Activated naive CD4-positive, alpha-beta T cell treated with anti-CD3 and anti-CD28 coated beads for 36 hours (primary cell): ENCODE measurements around the gene FUS. TPM values are rescaled to one million over a fixed set of nuclear protein-coding genes. Genes with fewer than 3 reads are reported as not detected.

ENCODE experiments used
- CTCF ChIA-PET: fragments of 350-600 bp; sonication (Branson Sonifier 250); formaldehyde crosslinking; loops from one replicate; lab custom pipeline; 2021; ENCODE audit warnings: antibody characterized with exemption; lab: Charles Lee
- DNase-seq: peaks from one replicate; pipeline ENCODE4 v3.0.0-alpha.2; 2020
- H3K27ac Mint-ChIP-seq: one replicate; pipeline ENCODE4 v1.8.0; 2021; ENCODE audit warnings: mild to moderate bottlenecking, mixed read lengths
- H3K27me3 Mint-ChIP-seq: one replicate; pipeline ENCODE4 v1.8.0; 2021; ENCODE audit warnings: low read depth, mixed read lengths
- H3K36me3 Mint-ChIP-seq: one replicate; pipeline ENCODE4 v1.8.0; 2021; ENCODE audit warnings: low read depth, mixed read lengths
- H3K4me1 Mint-ChIP-seq: one replicate; pipeline ENCODE4 v1.8.0; 2021; ENCODE audit warnings: low read depth, mixed read lengths
- H3K4me3 Mint-ChIP-seq: one replicate; pipeline ENCODE4 v1.8.0; 2021; ENCODE audit warnings: mild to moderate bottlenecking, moderate library complexity, mixed read lengths
- H3K9me3 Mint-ChIP-seq: one replicate; pipeline ENCODE4 v1.8.0; 2021; ENCODE audit warnings: mixed read lengths
- intact Hi-C: fragments of 100-400 bp; cut with micrococcal nuclease; formaldehyde crosslinking; loops from one replicate; pipeline ENCODE4 v1.15.1; 2023
- total RNA-seq, 2 experiments: library from RNA; stranded (reverse); gene quantifications; one replicate each; pipeline ENCODE4 v1.2.3, GENCODE V29; 2021

The FUS gene
- total RNA-seq, 2 experiments from 2014 or later: 424 to 435 TPM

DNA sequence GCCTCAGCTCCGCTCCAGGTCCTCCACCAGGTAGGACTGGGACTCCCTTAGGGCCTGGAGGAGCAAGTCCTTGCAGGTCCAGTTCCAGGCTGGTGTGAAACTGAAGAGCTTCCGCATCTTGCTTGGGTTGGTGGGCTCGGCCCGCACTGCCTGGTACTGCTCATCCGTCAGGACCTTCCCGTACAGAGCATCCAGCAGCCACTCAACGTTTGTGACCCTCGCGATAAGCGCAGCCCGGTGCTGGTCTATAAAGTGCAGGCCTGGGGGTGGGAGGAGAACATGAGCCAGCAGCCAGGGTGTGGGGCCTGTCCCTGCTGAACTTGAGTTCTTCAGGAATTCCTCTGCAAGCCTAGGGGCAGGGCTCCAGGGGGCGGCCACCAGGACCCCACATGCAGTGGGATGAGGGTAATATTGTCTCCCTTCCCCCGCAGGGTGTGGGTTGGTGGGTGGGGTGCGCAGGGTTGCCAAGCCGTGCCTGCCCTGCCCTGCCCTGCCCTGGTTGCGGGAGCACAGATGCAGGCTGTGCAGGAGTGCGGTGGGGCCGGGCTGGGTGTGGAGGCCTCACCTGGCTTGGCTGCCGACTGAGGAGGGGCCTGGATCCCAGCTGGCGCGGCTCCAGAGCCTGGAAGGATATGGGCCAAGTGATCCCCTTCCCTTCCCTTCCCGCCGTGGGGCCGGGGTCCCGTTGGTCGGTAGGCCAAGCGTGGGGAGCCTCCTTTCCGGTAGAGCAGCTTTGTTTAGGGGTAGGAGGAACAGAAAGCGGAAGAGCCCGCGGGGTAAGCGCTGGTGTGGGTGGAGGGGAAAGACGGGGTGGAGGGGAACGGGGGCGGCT is 21.9 kb downstream of the FUS start:
- Mint-ChIP-seq H3K36me3 (peaks cover 9% of the 10 kb centered on the region), H3K4me3 (peak overlapping the region; percentile 71), H3K9me3 (no peaks in the 10 kb centered on the region), H3K27me3 (no peaks in the 10 kb centered on the region), H3K4me1 (peaks cover 46% of the 10 kb centered on the region), H3K27ac (no peak overlapping the region)
- intact Hi-C loops: loop anchor here (2.0 to 10.0 kb wide), 4 partner anchors 21 to 241 kb away; partner anchors contain the start of genes FUS, ITGAX and ZNF843
- peak; percentile 29 for DNase-seq
- CTCF ChIA-PET: interaction anchor here (0.5 to 2.1 kb wide), 12 partner anchors 9 to 260 kb away, joined by 3 to 8 read pairs (median 4); partner anchors contain the start of genes TRIM72 and ZNF843

DNA sequence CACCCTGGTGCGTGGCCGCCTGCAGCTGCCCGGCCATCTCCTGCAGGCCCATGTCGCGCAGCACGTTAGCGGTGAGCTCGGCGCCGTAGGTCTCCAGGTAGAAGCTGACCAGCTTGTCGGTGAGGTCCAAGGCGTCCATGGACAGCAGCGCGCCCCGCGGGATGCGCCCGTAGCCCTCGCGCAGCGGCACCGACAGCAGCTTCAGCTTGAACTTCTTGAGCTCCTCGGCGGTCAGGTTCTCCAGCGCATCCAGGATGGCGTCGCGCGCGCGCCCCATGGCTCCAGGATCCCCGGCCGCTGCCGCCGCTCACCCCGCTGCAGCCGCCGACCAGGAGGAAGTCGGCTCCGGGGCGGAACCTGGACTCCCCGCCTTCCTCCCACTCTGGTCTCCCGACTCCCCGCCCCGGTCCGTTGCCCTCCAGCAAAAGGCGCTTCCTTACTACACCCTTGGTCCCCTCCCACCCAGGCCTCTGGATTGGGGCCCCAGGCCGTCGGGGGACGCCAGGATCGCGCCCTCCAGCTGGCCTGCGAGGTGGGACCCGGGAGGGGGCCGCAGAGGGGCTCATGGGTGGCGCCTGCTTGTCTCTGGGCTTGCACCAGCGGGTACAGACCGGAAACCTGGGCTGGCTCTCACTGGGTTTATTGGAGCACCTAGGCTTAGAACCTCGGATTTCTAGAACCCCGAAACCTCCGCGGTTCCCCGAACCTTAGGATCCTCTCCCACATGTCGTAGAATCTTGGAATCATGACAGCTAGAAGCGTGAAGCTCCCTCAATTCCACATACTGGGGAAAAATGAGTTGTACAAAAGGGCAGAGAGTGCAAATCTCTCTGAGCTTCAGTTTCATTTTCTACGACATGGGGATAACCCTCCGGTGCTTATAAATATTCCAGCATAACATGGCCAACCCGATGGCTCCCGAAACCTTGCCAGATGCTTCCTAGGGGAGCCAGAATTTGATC is 22.8 kb downstream of the FUS start, which contains the start of gene PYCARD:
Gene PYCARD (minus strand): TSS at position 347 of the 962 bp plus-strand sequence. CDS start 70 bp downstream, at position 277.
- Mint-ChIP-seq H3K4me3 (peak within 1 kb of the TSS; percentile 71), H3K4me1 (peaks cover 46% of the 10 kb centered on the region), H3K36me3 (peaks cover 8% of the 10 kb centered on the region), H3K27me3 (no peaks in the 10 kb centered on the region), H3K9me3 (no peaks in the 10 kb centered on the region), H3K27ac (no peak within 1 kb of the TSS)
- CTCF ChIA-PET: interaction anchor here (0.6 to 2.1 kb wide), 7 partner anchors 15 to 261 kb away, joined by 3 to 8 read pairs (median 4); no protein-coding TSS in a partner anchor
- intact Hi-C loops: loop anchor here (2.0 to 10.0 kb wide), 4 partner anchors 22 to 240 kb away; partner anchors contain the start of genes FUS, ITGAX and ZNF843
- peak; percentile 31 for DNase-seq

DNA sequence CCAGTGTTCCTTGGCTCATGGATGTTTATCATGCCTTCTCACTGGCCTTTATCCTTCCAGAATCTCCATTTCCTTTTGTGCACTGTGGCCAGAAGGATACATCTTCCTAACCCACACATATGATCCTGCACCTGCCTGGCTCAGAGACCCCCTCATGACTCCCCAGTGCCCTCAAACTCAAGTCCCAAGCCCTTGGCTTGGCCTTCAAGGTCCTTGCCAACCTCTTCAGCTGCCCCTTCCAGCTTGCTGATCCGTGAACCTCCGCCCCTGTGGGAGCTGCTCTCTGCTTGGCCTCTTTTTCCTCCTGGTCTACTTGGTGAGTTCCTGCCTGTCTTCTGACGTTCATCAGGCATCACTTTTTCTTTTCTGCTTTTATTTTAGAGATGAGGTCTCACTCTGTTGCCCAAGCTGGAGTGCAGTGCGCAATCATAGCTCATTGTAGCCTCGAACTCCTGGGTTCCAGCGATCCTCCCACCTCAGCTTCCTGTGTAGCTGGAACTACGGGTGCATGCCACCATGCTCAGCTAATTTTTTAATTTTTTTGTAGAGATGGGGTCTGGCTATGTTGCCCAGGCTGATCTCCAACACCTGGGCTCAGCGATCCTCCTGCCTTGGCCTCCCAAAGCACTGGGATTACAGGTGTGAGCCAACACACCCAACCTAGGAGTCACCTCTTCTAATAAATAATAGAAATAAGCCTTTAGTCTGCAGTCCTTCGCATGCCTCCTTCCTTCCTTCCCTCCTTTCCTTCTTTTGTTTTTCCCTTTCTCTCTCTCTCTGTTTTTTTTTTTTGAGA is 25.1 kb downstream of the FUS start:
- DNase-seq: no peak
- H3K4me3 Mint-ChIP-seq: no peak overlapping the region
- no peaks in the 10 kb centered on the region for H3K27me3 Mint-ChIP-seq
- H3K4me1 Mint-ChIP-seq: peaks cover 27% of the 10 kb centered on the region
- intact Hi-C loops: loop anchor here (5.0 to 10.0 kb wide), 3 partner anchors 150 to 237 kb away; partner anchors contain the start of genes ITGAX and ZNF843
- no peaks in the 10 kb centered on the region for H3K36me3 Mint-ChIP-seq
- no peak overlapping the region for H3K27ac Mint-ChIP-seq
- CTCF ChIA-PET: interaction anchor here (0.6 kb wide), 1 partner anchor 97 kb away, joined by 3 read pairs; no protein-coding TSS in a partner anchor
- H3K9me3 Mint-ChIP-seq: no peaks in the 10 kb centered on the region

DNA sequence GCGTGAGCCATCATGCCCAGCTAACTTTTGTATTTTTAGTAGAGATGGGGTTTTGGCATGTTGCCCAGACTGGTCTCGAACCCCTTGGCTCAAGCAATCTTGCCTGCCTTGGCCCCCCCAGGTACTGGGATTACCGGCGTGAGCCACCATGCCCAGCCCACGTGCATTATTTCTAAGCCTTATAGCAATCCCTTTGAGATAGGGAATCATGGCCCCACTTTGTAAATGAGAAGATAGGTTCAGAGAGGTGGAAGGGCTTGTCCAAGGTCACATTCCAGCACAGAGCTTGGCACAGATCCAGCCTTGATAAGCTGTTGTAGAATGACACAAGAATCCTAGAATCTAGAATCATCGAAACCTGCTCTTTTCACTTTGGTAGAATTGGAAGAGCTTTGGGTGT is 26.8 kb downstream of the FUS start:
- intact Hi-C loops: loop anchor here (10.0 kb wide), 1 partner anchor 148 kb away; the partner anchor contains the start of gene ITGAX
- CTCF ChIA-PET: no interaction called here
- Mint-ChIP-seq H3K4me3 (no peak overlapping the region), H3K27ac (no peak overlapping the region), H3K9me3 (no peaks in the 10 kb centered on the region), H3K27me3 (peaks cover under 1% of the 10 kb centered on the region), H3K36me3 (no peaks in the 10 kb centered on the region), H3K4me1 (peaks cover 14% of the 10 kb centered on the region)
- DNase-seq: no peak

DNA sequence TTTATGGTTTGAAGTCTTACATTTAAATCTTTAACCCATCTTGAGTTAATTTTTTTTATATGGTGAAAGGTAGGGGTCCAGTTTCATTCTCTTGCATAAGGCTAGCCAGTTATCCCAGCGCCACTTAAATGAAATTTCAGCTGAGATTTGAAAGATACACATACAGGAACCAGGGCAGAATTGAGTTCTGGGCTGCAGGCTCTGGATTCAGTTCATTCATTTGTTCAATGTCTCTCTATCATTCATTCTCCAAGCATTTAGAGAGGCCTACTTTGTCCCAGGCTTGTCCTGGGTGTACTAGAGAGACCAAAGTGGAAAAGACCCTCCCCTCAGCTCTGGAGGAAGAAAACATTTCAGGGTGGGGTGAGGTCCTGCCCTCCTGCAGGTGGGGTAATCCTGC is 33.4 kb downstream of the FUS start:
- intact Hi-C loops: no loop called here
- no peak overlapping the region for H3K27ac Mint-ChIP-seq
- H3K9me3 Mint-ChIP-seq: no peaks in the 10 kb centered on the region
- CTCF ChIA-PET: interaction anchor here (0.6 to 1.7 kb wide), 3 partner anchors 12 to 230 kb away, joined by 3 to 5 read pairs (median 4); no protein-coding TSS in a partner anchor
- no peak overlapping the region for H3K4me3 Mint-ChIP-seq
- no peaks in the 10 kb centered on the region for H3K36me3 Mint-ChIP-seq
- DNase-seq: no peak
- H3K4me1 Mint-ChIP-seq: peaks cover 22% of the 10 kb centered on the region
- H3K27me3 Mint-ChIP-seq: peaks cover 39% of the 10 kb centered on the region

DNA sequence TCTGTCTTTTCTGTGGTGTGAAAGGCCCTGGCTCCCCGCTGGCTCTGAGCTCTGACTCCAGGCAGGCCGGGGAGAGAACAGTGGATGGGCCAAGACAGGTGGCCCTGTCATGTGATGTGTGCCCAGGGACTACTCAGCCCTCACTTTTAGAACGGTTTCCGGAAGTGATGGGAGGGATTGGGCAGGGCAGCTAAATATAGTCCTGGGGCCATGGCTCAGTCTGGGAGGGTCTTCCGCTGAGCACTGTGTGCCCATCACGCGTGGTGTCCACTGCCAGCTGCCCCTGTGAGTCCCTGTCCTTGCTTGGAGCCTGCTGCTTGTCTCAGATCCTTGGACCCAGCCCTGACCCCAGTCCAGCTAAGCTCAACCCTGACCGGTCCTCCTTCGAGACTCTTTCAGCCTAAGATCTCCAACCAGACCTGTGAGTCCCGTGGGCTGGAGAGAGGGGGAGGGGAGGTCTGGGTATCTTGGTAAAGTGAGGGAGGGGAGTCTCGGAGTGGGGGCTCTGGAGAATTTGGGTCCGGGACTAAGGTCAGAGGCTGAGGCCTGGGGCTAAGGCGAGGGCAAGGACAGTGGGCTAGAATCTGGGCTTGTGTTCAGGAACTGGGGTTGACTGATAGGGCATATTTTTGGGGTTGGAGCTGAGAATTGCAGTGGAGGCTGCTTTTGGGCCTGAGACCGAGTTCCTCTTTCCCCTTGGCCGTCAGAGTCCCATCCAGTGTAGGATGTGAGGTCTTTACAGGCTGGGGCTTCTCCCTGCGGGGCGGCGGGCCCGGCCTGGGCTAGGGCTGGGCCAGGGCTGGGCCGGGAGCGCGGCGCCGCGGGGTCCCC is 34.2 kb downstream of the FUS start, which contains the start of gene TRIM72:
Gene TRIM72 (plus strand): TSS at position 243 of the 831 bp plus-strand sequence. CDS start 620 bp downstream, outside the sequence.
- CTCF ChIA-PET: interaction anchor here (0.6 to 1.7 kb wide), 3 partner anchors 13 to 229 kb away, joined by 3 to 5 read pairs (median 4); no protein-coding TSS in a partner anchor
- peak within 1 kb of the TSS; percentile 60 for H3K4me3 Mint-ChIP-seq
- H3K27me3 Mint-ChIP-seq: peaks cover 42% of the 10 kb centered on the region
- no peaks in the 10 kb centered on the region for H3K9me3 Mint-ChIP-seq
- DNase-seq: no peak
- no peaks in the 10 kb centered on the region for H3K36me3 Mint-ChIP-seq
- intact Hi-C loops: no loop called here
- no peak within 1 kb of the TSS for H3K27ac Mint-ChIP-seq
- H3K4me1 Mint-ChIP-seq: peaks cover 22% of the 10 kb centered on the region

DNA sequence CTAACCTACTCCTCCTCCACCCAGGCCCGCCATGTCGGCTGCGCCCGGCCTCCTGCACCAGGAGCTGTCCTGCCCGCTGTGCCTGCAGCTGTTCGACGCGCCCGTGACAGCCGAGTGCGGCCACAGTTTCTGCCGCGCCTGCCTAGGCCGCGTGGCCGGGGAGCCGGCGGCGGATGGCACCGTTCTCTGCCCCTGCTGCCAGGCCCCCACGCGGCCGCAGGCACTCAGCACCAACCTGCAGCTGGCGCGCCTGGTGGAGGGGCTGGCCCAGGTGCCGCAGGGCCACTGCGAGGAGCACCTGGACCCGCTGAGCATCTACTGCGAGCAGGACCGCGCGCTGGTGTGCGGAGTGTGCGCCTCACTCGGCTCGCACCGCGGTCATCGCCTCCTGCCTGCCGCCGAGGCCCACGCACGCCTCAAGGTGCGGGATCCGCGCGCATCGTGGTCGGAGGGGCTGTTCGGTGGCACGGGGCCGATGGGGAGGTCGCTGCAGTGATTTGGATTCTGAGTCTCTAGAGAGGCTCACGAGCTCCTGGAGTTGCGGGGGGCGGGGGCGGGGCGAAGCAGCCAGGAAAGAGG is 34.9 kb downstream of the FUS start:
- CTCF ChIA-PET: interaction anchor here (0.8 to 1.7 kb wide), 2 partner anchors 14 to 168 kb away, joined by 4 to 5 read pairs; no protein-coding TSS in a partner anchor
- Mint-ChIP-seq H3K4me1 (peaks cover 22% of the 10 kb centered on the region), H3K36me3 (no peaks in the 10 kb centered on the region), H3K27me3 (peaks cover 45% of the 10 kb centered on the region), H3K27ac (no peak overlapping the region), H3K4me3 (peak overlapping the region; percentile 60), H3K9me3 (no peaks in the 10 kb centered on the region)
- DNase-seq: no peak
- intact Hi-C loops: no loop called here

DNA sequence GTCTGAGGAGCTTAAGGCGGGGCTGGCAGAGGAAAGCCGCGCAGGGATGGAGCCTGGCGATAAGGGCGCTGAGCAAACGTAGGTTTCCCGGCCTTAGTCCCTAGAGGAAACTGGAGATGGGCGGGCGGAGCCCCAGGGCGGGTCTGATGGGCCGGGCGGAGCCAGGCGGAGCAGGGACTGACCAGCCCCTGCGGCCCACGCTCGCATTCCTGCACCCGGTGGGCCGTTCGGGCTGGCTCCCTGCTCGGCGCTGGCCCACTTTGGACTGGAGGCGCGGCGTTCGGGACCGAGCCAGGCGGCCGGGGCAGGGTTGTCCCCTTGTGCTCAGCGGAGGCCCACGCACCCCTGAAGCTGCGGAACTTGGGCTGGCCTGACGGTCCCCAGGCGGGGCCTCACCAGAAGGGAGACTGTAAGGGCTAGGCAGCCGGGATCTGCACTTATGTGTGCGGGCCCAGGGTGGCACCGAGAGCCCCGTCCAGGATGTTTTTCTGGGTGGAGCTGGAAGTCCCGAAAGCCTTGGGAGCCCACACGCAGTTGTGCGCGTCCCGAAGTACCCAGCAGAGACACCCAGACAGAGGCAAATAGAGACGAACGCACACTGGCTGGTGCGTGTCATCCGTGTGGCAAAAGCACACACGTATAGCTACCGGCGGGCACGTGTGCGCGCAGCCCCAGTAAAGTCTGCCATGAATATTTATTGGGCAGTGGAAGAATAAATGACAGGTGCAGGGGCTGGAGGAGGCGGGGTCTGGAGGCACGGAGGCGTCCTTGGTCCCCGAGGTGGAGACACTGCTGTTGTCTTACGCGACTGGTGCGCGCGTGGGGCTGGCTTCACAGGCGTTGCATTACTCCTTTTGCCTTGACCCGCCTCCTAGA is 35.6 kb downstream of the FUS start:
- Mint-ChIP-seq H3K36me3 (no peaks in the 10 kb centered on the region), H3K27me3 (peaks cover 45% of the 10 kb centered on the region), H3K4me1 (peaks cover 22% of the 10 kb centered on the region), H3K9me3 (no peaks in the 10 kb centered on the region), H3K27ac (no peak overlapping the region), H3K4me3 (peak overlapping the region; percentile 61)
- CTCF ChIA-PET: interaction anchor here (0.8 to 1.0 kb wide), 2 partner anchors 34 to 167 kb away, joined by 3 to 4 read pairs; no protein-coding TSS in a partner anchor
- intact Hi-C loops: no loop called here
- peak; percentile 40 for DNase-seq

DNA sequence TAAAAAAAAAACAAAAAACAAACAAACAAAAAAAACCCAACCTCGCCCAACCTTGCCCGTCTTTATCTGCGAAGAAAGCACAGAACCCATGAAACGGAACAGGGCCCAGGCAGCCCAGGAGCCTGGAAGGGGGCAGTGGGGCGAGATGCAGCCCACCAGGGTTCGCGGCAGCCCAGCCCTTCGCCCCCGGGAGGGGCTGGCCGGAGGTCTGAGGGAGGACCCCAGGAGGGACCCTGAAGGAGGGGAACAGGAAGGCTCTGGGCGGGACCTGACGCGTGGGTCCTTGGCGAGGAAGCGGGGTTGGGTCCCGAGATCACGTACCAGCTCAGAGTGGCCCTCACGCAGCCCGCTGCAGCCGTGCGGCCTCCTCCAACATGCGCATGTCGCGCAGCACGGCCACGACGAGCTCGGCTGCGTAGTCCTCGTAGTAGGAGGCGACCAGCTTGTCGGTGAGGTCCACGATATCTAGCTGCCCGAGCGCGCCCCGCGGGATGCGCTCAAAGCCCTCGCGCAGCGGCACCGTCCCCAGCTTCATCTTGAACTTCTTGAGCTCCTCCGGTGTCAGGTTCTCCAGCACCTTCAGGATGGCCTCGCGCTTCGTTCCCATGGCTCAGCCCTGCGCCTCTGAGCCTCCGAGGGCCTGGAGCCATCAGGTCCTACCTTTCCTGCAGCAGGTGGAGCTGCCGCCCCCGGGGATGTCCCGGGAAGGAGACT is 36.6 kb downstream of the FUS start, which contains the start of gene PYDC1:
Gene PYDC1 (minus strand): TSS at position 714 of the 714 bp plus-strand sequence. CDS start 107 bp downstream, at position 607.
- peaks cover 21% of the 10 kb centered on the region for H3K4me1 Mint-ChIP-seq
- no peaks in the 10 kb centered on the region for H3K9me3 Mint-ChIP-seq
- DNase-seq: peak; percentile 18
- intact Hi-C loops: no loop called here
- H3K36me3 Mint-ChIP-seq: no peaks in the 10 kb centered on the region
- CTCF ChIA-PET: interaction anchor here (0.6 to 1.0 kb wide), 2 partner anchors 33 to 73 kb away, joined by 3 read pairs; no protein-coding TSS in a partner anchor
- no peak within 1 kb of the TSS for H3K27ac Mint-ChIP-seq
- H3K27me3 Mint-ChIP-seq: peaks cover 51% of the 10 kb centered on the region
- H3K4me3 Mint-ChIP-seq: peak within 1 kb of the TSS; percentile 61
